Prostate gland (tissue), 2 donors: ENCODE data around the gene LAMB1.

ENCODE experiments used
- POLR2A ChIP-seq: fragments of 450-650 bp; IDR thresholded peaks from one replicate; pipeline ENCODE4 v1.6.1; 2016; ENCODE audit warnings: antibody characterized with exemption, mild to moderate bottlenecking
- POLR2AphosphoS5 ChIP-seq: sonication (generic); formaldehyde crosslinking; IDR thresholded peaks from one replicate; pipeline ENCODE4 v1.6.1; 2017; ENCODE audit warnings: antibody characterized with exemption
- TF ChIP-seq, protein P1 (sequence below), 4 experiments: fragments of 200-600 bp in 2 of 4; fragments of 450-650 bp in 2 of 4; sonication (generic) in 2 of 4; IDR thresholded peaks; 1 replicate in 3 of 4; 2 replicates in 1 of 4; pipeline ENCODE4 v1.5.1; 2016 to 2019; ENCODE audit warnings: antibody characterized with exemption in 4 of 4, mild to moderate bottlenecking in 2 of 4, moderate library complexity in 2 of 4

DNA sequence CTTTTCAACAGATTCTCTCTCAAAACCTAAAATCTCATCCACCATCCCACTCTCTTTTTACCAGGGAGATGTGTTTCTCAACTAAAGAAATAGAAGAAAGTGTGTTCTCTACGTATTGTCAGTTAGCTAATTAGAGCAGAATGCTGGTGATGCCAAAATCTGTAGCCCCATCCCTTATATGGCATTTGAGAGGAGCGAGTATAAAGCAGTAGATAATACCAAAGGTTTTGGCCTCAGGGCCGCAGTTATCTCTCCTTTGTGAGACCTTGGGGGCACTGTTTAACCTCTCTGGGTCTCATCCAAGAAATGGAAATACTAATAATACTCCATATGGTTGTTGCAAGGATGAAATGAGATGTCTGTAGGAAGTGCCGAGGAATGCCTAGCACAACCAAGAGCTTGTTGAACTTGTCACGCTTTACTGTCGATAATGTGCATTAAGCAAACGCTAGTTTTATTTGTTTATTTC, 112.4 kb downstream of the LAMB1 start:
- TF ChIP-seq, protein P1, sequence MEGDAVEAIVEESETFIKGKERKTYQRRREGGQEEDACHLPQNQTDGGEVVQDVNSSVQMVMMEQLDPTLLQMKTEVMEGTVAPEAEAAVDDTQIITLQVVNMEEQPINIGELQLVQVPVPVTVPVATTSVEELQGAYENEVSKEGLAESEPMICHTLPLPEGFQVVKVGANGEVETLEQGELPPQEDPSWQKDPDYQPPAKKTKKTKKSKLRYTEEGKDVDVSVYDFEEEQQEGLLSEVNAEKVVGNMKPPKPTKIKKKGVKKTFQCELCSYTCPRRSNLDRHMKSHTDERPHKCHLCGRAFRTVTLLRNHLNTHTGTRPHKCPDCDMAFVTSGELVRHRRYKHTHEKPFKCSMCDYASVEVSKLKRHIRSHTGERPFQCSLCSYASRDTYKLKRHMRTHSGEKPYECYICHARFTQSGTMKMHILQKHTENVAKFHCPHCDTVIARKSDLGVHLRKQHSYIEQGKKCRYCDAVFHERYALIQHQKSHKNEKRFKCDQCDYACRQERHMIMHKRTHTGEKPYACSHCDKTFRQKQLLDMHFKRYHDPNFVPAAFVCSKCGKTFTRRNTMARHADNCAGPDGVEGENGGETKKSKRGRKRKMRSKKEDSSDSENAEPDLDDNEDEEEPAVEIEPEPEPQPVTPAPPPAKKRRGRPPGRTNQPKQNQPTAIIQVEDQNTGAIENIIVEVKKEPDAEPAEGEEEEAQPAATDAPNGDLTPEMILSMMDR (IDR thresholded peaks at IDR 0.05), result no peak
- TF ChIP-seq POLR2AphosphoS5, result no peak
- no peak for TF ChIP-seq POLR2A
